SH-SY5Y (cell line): ENCODE data around the gene RBFOX2.

Source experiments
- GATA2 ChIP-seq: IDR thresholded peaks from 2 replicates; pipeline ENCODE4 v1.6.1; 2011; ENCODE audit warnings: mild to moderate bottlenecking, low read depth, low read length
- GATA3 ChIP-seq: IDR thresholded peaks from 2 replicates; pipeline ENCODE4 v1.6.1; 2011; ENCODE audit warnings: low read depth, mild to moderate bottlenecking, low read length, moderate library complexity

DNA sequence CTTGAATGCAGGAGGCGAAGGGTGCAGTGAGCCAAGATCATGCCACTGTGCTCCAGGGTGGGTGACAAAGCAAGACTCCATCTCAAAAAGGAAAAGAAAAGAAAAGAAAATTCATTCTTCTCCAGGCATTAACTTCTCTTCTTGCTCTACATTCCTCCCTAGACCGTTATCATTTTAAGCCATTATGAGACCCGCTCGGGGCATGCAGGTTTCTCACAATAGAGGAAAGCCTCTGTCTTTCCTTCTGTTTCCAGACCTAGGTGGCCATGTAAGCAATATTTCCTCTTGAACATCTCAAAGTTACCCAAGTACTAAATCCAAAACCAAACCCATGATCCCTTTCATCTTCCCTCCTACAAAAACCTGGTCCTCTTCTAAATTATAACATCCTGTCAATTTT lies 139.6 kb downstream of the RBFOX2 start:
- TF ChIP-seq GATA2 (no peak), GATA3 (no peak)
